Measurements from ENCODE around the gene PKP4.

Gene PKP4

GRCh38 chr2:158649846-158650245 is 193.1 kb downstream of the PKP4 start:
- no peak for TF ChIP-seq MAX (IDR thresholded peaks at IDR 0.05; ENCODE audit: low read depth, low read length)
- TF ChIP-seq MYC (IDR thresholded peaks at IDR 0.05; ENCODE audit: low read depth, low read length), result no peak
- no peak for TF ChIP-seq POLR2A (IDR thresholded peaks at IDR 0.05; ENCODE audit: extremely low read depth, insufficient read length)
- TF ChIP-seq CTCF (IDR thresholded peaks at IDR 0.05; ENCODE audit: low read depth, low read length), result no peak
- DNase-seq (ENCODE audit: low read depth), result no peak
- no peak overlapping the region for H3K4me3 ChIP-seq (ENCODE audit: low read depth, low read length)

- peak; percentile 59 for DNase-seq (ENCODE audit: low read depth)
- H3K4me3 ChIP-seq (ENCODE audit: low read depth, low read length), result no peak overlapping the region
- no peak for TF ChIP-seq CTCF (IDR thresholded peaks at IDR 0.05; ENCODE audit: low read depth, low read length)
- no peak for TF ChIP-seq MYC (IDR thresholded peaks at IDR 0.05; ENCODE audit: low read depth, low read length)
- no peak for TF ChIP-seq POLR2A (IDR thresholded peaks at IDR 0.05; ENCODE audit: extremely low read depth, insufficient read length)
- TF ChIP-seq MAX (IDR thresholded peaks at IDR 0.05; ENCODE audit: low read depth, low read length), result no peak
These were observed 194.1 kb downstream of the PKP4 start for GRCh38 chr2:158650646-158651357.

GRCh38 chr2:158651358-158652057 is 194.8 kb downstream of the PKP4 start:
- DNase-seq (ENCODE audit: low read depth), result no peak
- H3K4me3 ChIP-seq (ENCODE audit: low read depth, low read length), result no peak overlapping the region
- TF ChIP-seq CTCF (IDR thresholded peaks at IDR 0.05; ENCODE audit: low read depth, low read length) (no peak), MAX (IDR thresholded peaks at IDR 0.05; ENCODE audit: low read depth, low read length) (no peak), POLR2A (IDR thresholded peaks at IDR 0.05; ENCODE audit: extremely low read depth, insufficient read length) (no peak), MYC (IDR thresholded peaks at IDR 0.05; ENCODE audit: low read depth, low read length) (no peak)

- no peak overlapping the region for H3K4me3 ChIP-seq (ENCODE audit: low read depth, low read length)
- no peak for TF ChIP-seq CTCF (IDR thresholded peaks at IDR 0.05; ENCODE audit: low read depth, low read length)
- no peak for TF ChIP-seq POLR2A (IDR thresholded peaks at IDR 0.05; ENCODE audit: extremely low read depth, insufficient read length)
- TF ChIP-seq MYC (IDR thresholded peaks at IDR 0.05; ENCODE audit: low read depth, low read length), result no peak
- TF ChIP-seq MAX (IDR thresholded peaks at IDR 0.05; ENCODE audit: low read depth, low read length), result no peak
- DNase-seq (ENCODE audit: low read depth), result no peak
These were observed 198.9 kb downstream of the PKP4 start for GRCh38 chr2:158655628-158656027.

- TF ChIP-seq MYC (IDR thresholded peaks at IDR 0.05; ENCODE audit: low read depth, low read length) (no peak), MAX (IDR thresholded peaks at IDR 0.05; ENCODE audit: low read depth, low read length) (no peak), CTCF (IDR thresholded peaks at IDR 0.05; ENCODE audit: low read depth, low read length) (no peak), POLR2A (IDR thresholded peaks at IDR 0.05; ENCODE audit: extremely low read depth, insufficient read length) (no peak)
- H3K4me3 ChIP-seq (ENCODE audit: low read depth, low read length), result no peak overlapping the region
- no peak for DNase-seq (ENCODE audit: low read depth)
These were observed 199.9 kb downstream of the PKP4 start for GRCh38 chr2:158656492-158657229.
